Measurements from ENCODE around the gene FMNL2.

- no peak for TF ChIP-seq CTCF (conservative IDR thresholded peaks at IDR 0.05)
- TF ChIP-seq EZH2 (IDR thresholded peaks at IDR 0.05; ENCODE audit: low read depth) = no peak
Observed at GRCh38 chr2:152468899-152469692, 134.1 kb downstream of the FMNL2 start.

All from PC-9 (cell line).